ENCODE measurements around the gene FAM50B.

Gene FAM50B

GRCh38 chr6:3865463-3865862 lies 16.3 kb downstream of the FAM50B start:
- no peak for DNase-seq
- Histone ChIP-seq H3K4me3 (ENCODE audit: control insufficient read depth in 1 of 7, extremely low read depth in 1 of 7, insufficient read depth in 4 of 7, low read depth in 2 of 7, low read length in 6 of 7) (no peak overlapping the region), H3K4me1 (ENCODE audit: control extremely low read depth in 1 of 4, control insufficient read depth in 4 of 4, insufficient read depth in 4 of 4, low read length in 3 of 4) (no peaks in the 10 kb centered on the region), H3K27me3 (replicated peaks in 2 of 5; ENCODE audit: control insufficient read depth in 4 of 5, insufficient read depth in 5 of 5, low read length in 4 of 5) (no peaks in the 10 kb centered on the region), H3K36me3 (ENCODE audit: control insufficient read depth in 4 of 4, insufficient read depth in 4 of 4, low read length in 3 of 4) (no peaks in the 10 kb centered on the region), H3K9me3 (ENCODE audit: control extremely low read depth in 1 of 5, control insufficient read depth in 4 of 5, insufficient read depth in 2 of 5, low read depth in 1 of 5, low read length in 4 of 5) (no peaks in the 10 kb centered on the region), H3K27ac (ENCODE audit: insufficient read depth in 1 of 2, low read depth in 1 of 2, low read length in 2 of 2, poor library complexity in 1 of 2, severe bottlenecking in 2 of 2) (no peak overlapping the region)
- no CpG with 5 or more reads among the region's 3 CpGs for WGBS (ENCODE audit: insufficient coverage)
- ChIA-PET CTCF (interaction anchor here (1.5 to 1.7 kb wide), 2 partner anchors 9 to 19 kb away, joined by 3 read pairs; no protein-coding TSS in a partner anchor), POLR2A (no interaction called here)

GRCh38 chr6:3867641-3868502 lies 18.7 kb downstream of the FAM50B start:
- DNase-seq: no peak
- H3K4me1 ChIP-seq (ENCODE audit: control extremely low read depth in 1 of 4, control insufficient read depth in 4 of 4, insufficient read depth in 4 of 4, low read length in 3 of 4): no peaks in the 10 kb centered on the region
- CTCF ChIA-PET: no interaction called here

GRCh38 chr6:3868544-3868943 lies 19.4 kb downstream of the FAM50B start:
- Histone ChIP-seq H3K4me1 (ENCODE audit: control extremely low read depth in 1 of 4, control insufficient read depth in 4 of 4, insufficient read depth in 4 of 4, low read length in 3 of 4) (no peaks in the 10 kb centered on the region), H3K27ac (ENCODE audit: insufficient read depth in 1 of 2, low read depth in 1 of 2, low read length in 2 of 2, poor library complexity in 1 of 2, severe bottlenecking in 2 of 2) (no peak overlapping the region), H3K9me3 (ENCODE audit: control extremely low read depth in 1 of 5, control insufficient read depth in 4 of 5, insufficient read depth in 2 of 5, low read depth in 1 of 5, low read length in 4 of 5) (no peaks in the 10 kb centered on the region), H3K4me3 (ENCODE audit: control insufficient read depth in 1 of 7, extremely low read depth in 1 of 7, insufficient read depth in 4 of 7, low read depth in 2 of 7, low read length in 6 of 7) (no peak overlapping the region), H3K36me3 (ENCODE audit: control insufficient read depth in 4 of 4, insufficient read depth in 4 of 4, low read length in 3 of 4) (no peaks in the 10 kb centered on the region), H3K27me3 (replicated peaks in 2 of 5; ENCODE audit: control insufficient read depth in 4 of 5, insufficient read depth in 5 of 5, low read length in 4 of 5) (no peaks in the 10 kb centered on the region)
- CTCF ChIA-PET: no interaction called here
- 97% methylated on average over 5 of the region's 7 CpGs for WGBS (ENCODE audit: insufficient coverage)
- no peak for DNase-seq
- POLR2A ChIA-PET: no interaction called here

More at GRCh38 chr6:3867641-3868502, 18.7 kb downstream of the FAM50B start:
- Histone ChIP-seq H3K27me3 (replicated peaks in 2 of 5; ENCODE audit: control insufficient read depth in 4 of 5, insufficient read depth in 5 of 5, low read length in 4 of 5) (no peaks in the 10 kb centered on the region), H3K36me3 (ENCODE audit: control insufficient read depth in 4 of 4, insufficient read depth in 4 of 4, low read length in 3 of 4) (no peaks in the 10 kb centered on the region), H3K27ac (ENCODE audit: insufficient read depth in 1 of 2, low read depth in 1 of 2, low read length in 2 of 2, poor library complexity in 1 of 2, severe bottlenecking in 2 of 2) (no peak overlapping the region), H3K9me3 (ENCODE audit: control extremely low read depth in 1 of 5, control insufficient read depth in 4 of 5, insufficient read depth in 2 of 5, low read depth in 1 of 5, low read length in 4 of 5) (no peaks in the 10 kb centered on the region), H3K4me3 (ENCODE audit: control insufficient read depth in 1 of 7, extremely low read depth in 1 of 7, insufficient read depth in 4 of 7, low read depth in 2 of 7, low read length in 6 of 7) (no peak overlapping the region)
- 96% methylated on average over 10 of the region's 10 CpGs for WGBS (ENCODE audit: insufficient coverage)
- POLR2A ChIA-PET: no interaction called here

GRCh38 chr6:3869284-3869631 lies 20.1 kb downstream of the FAM50B start:
- 97% methylated on average over 3 of the region's 3 CpGs for WGBS (ENCODE audit: insufficient coverage)
- Histone ChIP-seq H3K9me3 (ENCODE audit: control extremely low read depth in 1 of 5, control insufficient read depth in 4 of 5, insufficient read depth in 2 of 5, low read depth in 1 of 5, low read length in 4 of 5) (no peaks in the 10 kb centered on the region), H3K27me3 (replicated peaks in 2 of 5; ENCODE audit: control insufficient read depth in 4 of 5, insufficient read depth in 5 of 5, low read length in 4 of 5) (no peaks in the 10 kb centered on the region), H3K4me3 (ENCODE audit: control insufficient read depth in 1 of 7, extremely low read depth in 1 of 7, insufficient read depth in 4 of 7, low read depth in 2 of 7, low read length in 6 of 7) (no peak overlapping the region), H3K27ac (ENCODE audit: insufficient read depth in 1 of 2, low read depth in 1 of 2, low read length in 2 of 2, poor library complexity in 1 of 2, severe bottlenecking in 2 of 2) (no peak overlapping the region), H3K36me3 (ENCODE audit: control insufficient read depth in 4 of 4, insufficient read depth in 4 of 4, low read length in 3 of 4) (no peaks in the 10 kb centered on the region), H3K4me1 (ENCODE audit: control extremely low read depth in 1 of 4, control insufficient read depth in 4 of 4, insufficient read depth in 4 of 4, low read length in 3 of 4) (no peaks in the 10 kb centered on the region)
- ChIA-PET POLR2A (no interaction called here), CTCF (no interaction called here)
- DNase-seq: no peak

GRCh38 chr6:3869632-3870527 lies 20.7 kb downstream of the FAM50B start:
- H3K27ac ChIP-seq (ENCODE audit: insufficient read depth in 1 of 2, low read depth in 1 of 2, low read length in 2 of 2, poor library complexity in 1 of 2, severe bottlenecking in 2 of 2): no peak overlapping the region
- no peaks in the 10 kb centered on the region for H3K36me3 ChIP-seq (ENCODE audit: control insufficient read depth in 4 of 4, insufficient read depth in 4 of 4, low read length in 3 of 4)
- no peak overlapping the region for H3K4me3 ChIP-seq (ENCODE audit: control insufficient read depth in 1 of 7, extremely low read depth in 1 of 7, insufficient read depth in 4 of 7, low read depth in 2 of 7, low read length in 6 of 7)
- CTCF ChIA-PET: no interaction called here
- no peaks in the 10 kb centered on the region for H3K4me1 ChIP-seq (ENCODE audit: control extremely low read depth in 1 of 4, control insufficient read depth in 4 of 4, insufficient read depth in 4 of 4, low read length in 3 of 4)
- no peak for DNase-seq
- no peaks in the 10 kb centered on the region for H3K27me3 ChIP-seq (replicated peaks in 2 of 5; ENCODE audit: control insufficient read depth in 4 of 5, insufficient read depth in 5 of 5, low read length in 4 of 5)
- POLR2A ChIA-PET: no interaction called here
- H3K9me3 ChIP-seq (ENCODE audit: control extremely low read depth in 1 of 5, control insufficient read depth in 4 of 5, insufficient read depth in 2 of 5, low read depth in 1 of 5, low read length in 4 of 5): no peaks in the 10 kb centered on the region
- 84% methylated on average over 16 of the region's 16 CpGs for WGBS (ENCODE audit: insufficient coverage)

- CTCF ChIA-PET: no interaction called here
- H3K27me3 ChIP-seq (replicated peaks in 2 of 5; ENCODE audit: control insufficient read depth in 4 of 5, insufficient read depth in 5 of 5, low read length in 4 of 5): no peaks in the 10 kb centered on the region
- H3K4me3 ChIP-seq (ENCODE audit: control insufficient read depth in 1 of 7, extremely low read depth in 1 of 7, insufficient read depth in 4 of 7, low read depth in 2 of 7, low read length in 6 of 7): no peak overlapping the region
- no peaks in the 10 kb centered on the region for H3K9me3 ChIP-seq (ENCODE audit: control extremely low read depth in 1 of 5, control insufficient read depth in 4 of 5, insufficient read depth in 2 of 5, low read depth in 1 of 5, low read length in 4 of 5)
- POLR2A ChIA-PET: no interaction called here
- WGBS (ENCODE audit: insufficient coverage): 97% methylated on average over 5 of the region's 5 CpGs
- no peaks in the 10 kb centered on the region for H3K36me3 ChIP-seq (ENCODE audit: control insufficient read depth in 4 of 4, insufficient read depth in 4 of 4, low read length in 3 of 4)
- H3K27ac ChIP-seq (ENCODE audit: insufficient read depth in 1 of 2, low read depth in 1 of 2, low read length in 2 of 2, poor library complexity in 1 of 2, severe bottlenecking in 2 of 2): no peak overlapping the region
- no peaks in the 10 kb centered on the region for H3K4me1 ChIP-seq (ENCODE audit: control extremely low read depth in 1 of 4, control insufficient read depth in 4 of 4, insufficient read depth in 4 of 4, low read length in 3 of 4)
- DNase-seq: no peak
Measured at GRCh38 chr6:3870528-3870925, 21.4 kb downstream of the FAM50B start.

GRCh38 chr6:3871515-3871914 lies 22.3 kb downstream of the FAM50B start:
- POLR2A ChIA-PET: no interaction called here
- Histone ChIP-seq H3K9me3 (ENCODE audit: control extremely low read depth in 1 of 5, control insufficient read depth in 4 of 5, insufficient read depth in 2 of 5, low read depth in 1 of 5, low read length in 4 of 5) (no peaks in the 10 kb centered on the region), H3K4me3 (ENCODE audit: control insufficient read depth in 1 of 7, extremely low read depth in 1 of 7, insufficient read depth in 4 of 7, low read depth in 2 of 7, low read length in 6 of 7) (no peak overlapping the region), H3K27me3 (replicated peaks in 2 of 5; ENCODE audit: control insufficient read depth in 4 of 5, insufficient read depth in 5 of 5, low read length in 4 of 5) (no peaks in the 10 kb centered on the region), H3K36me3 (ENCODE audit: control insufficient read depth in 4 of 4, insufficient read depth in 4 of 4, low read length in 3 of 4) (no peaks in the 10 kb centered on the region), H3K4me1 (ENCODE audit: control extremely low read depth in 1 of 4, control insufficient read depth in 4 of 4, insufficient read depth in 4 of 4, low read length in 3 of 4) (no peaks in the 10 kb centered on the region), H3K27ac (ENCODE audit: insufficient read depth in 1 of 2, low read depth in 1 of 2, low read length in 2 of 2, poor library complexity in 1 of 2, severe bottlenecking in 2 of 2) (no peak overlapping the region)
- no peak for DNase-seq
- 100% methylated on average over 3 of the region's 4 CpGs for WGBS (ENCODE audit: insufficient coverage)
- CTCF ChIA-PET: no interaction called here
